B cell (primary cell): Measurements from ENCODE around the gene SEMA7A. TPM values are rescaled to one million over a fixed set of nuclear protein-coding genes. Genes with fewer than 3 reads are reported as not detected.
A peak's percentile ranks its signal among the peaks of the same experiment; 100 is the strongest.

ENCODE experiments used
- ATAC-seq: fragments of 200-7000 bp; cut with Tn5 transposase; one replicate; pipeline ENCODE4 v1.10.0; 2021; ENCODE audit warnings: low read depth, mild to moderate bottlenecking, moderate number of reproducible peaks, moderate library complexity
- CTCF ChIA-PET: fragments of 350-600 bp; sonication (Branson Sonifier 250); formaldehyde crosslinking; loops from one replicate; lab custom pipeline; 2021; ENCODE audit warnings: antibody characterized with exemption, inconsistent platforms; lab: Charles Lee
- POLR2A ChIA-PET: fragments of 350-600 bp; sonication (Branson Sonifier 250); formaldehyde crosslinking; loops from one replicate; lab custom pipeline; 2021; ENCODE audit warnings: antibody characterized with exemption; lab: Charles Lee
- DNase-seq: peaks from one replicate; pipeline ENCODE4 v3.0.0; 2013
- H2AFZ ChIP-seq: 2 replicates; pipeline ENCODE4 v1.6.1; 2012; ENCODE audit warnings: mild to moderate bottlenecking, low read depth, low read length; ENCODE audit not compliant: insufficient read depth, poor library complexity, severe bottlenecking
- H3K27ac ChIP-seq, 2 donors: 1 replicate in 1 of 2; 2 replicates in 1 of 2; pipeline ENCODE4 v1.5.1; 2012 to 2013; ENCODE audit warnings: low read length in 2 of 2, mild to moderate bottlenecking in 2 of 2, moderate library complexity in 1 of 2
- H3K27me3 ChIP-seq, 4 experiments: fragments of 200-600 bp in 1 of 4; sonication (generic) in 1 of 4; replicated peaks in 1 of 4; 1 replicate in 2 of 4; 2 replicates in 2 of 4; pipeline versions ENCODE4 v1.6.1 to v1.7.0; 2013 to 2016; ENCODE audit warnings: low read length in 3 of 4, mild to moderate bottlenecking in 2 of 4, mixed read lengths in 1 of 4, moderate library complexity in 1 of 4; ENCODE audit not compliant: insufficient read depth in 4 of 4, control insufficient read depth in 3 of 4; ENCODE audit errors: control extremely low read depth in 1 of 4
- H3K36me3 ChIP-seq, 2 experiments: replicated peaks in 1 of 2; 1 replicate in 1 of 2; 2 replicates in 1 of 2; pipeline versions ENCODE4 v1.6.1 to v1.7.1; 2013; ENCODE audit warnings: low read length in 1 of 2; ENCODE audit not compliant: insufficient read depth in 2 of 2, control insufficient read depth in 1 of 2; ENCODE audit errors: control extremely low read depth in 1 of 2, extremely low read depth in 1 of 2
- H3K4me1 ChIP-seq, 2 donors: fragments of 200-600 bp in 1 of 2; sonication (generic) in 1 of 2; 1 replicate in 1 of 2; 2 replicates in 1 of 2; pipeline versions ENCODE4 v1.5.1 to v1.6.1; 2013 to 2017; ENCODE audit warnings: low read length in 2 of 2; ENCODE audit not compliant: control insufficient read depth in 2 of 2, insufficient read depth in 2 of 2
- H3K4me2 ChIP-seq: replicated peaks from 2 replicates; pipeline ENCODE3; 2012; ENCODE audit warnings: mild to moderate bottlenecking, low read depth, low read length; ENCODE audit not compliant: poor library complexity, severe bottlenecking
- H3K4me3 ChIP-seq, 5 experiments: fragments of 200-600 bp in 1 of 5; sonication (generic) in 1 of 5; 1 replicate in 3 of 5; 2 replicates in 2 of 5; pipeline versions ENCODE4 v1.5.1 to v1.7.0; 2011 to 2016; ENCODE audit warnings: low read length in 4 of 5, mild to moderate bottlenecking in 4 of 5, low read depth in 2 of 5, control low read depth in 1 of 5, moderate library complexity in 1 of 5; ENCODE audit not compliant: insufficient read depth in 1 of 5; ENCODE audit errors: control extremely low read depth in 1 of 5, extremely low read depth in 1 of 5
- H3K79me2 ChIP-seq: fragments of 200-600 bp; sonication (generic); one replicate; pipeline ENCODE4 v1.6.0; 2016; ENCODE audit warnings: low read length; ENCODE audit not compliant: control insufficient read depth, insufficient read depth
- H3K9ac ChIP-seq: fragments of 200-600 bp; sonication (generic); 2 replicates; pipeline ENCODE4 v1.6.1; 2017; ENCODE audit warnings: mild to moderate bottlenecking, low read length, moderate library complexity
- H3K9me3 ChIP-seq, 3 donors: one replicate each; pipeline versions ENCODE4 v1.6.1 to v1.7.1; 2013; ENCODE audit warnings: low read length in 2 of 3; ENCODE audit not compliant: control insufficient read depth in 2 of 3, insufficient read depth in 1 of 3; ENCODE audit errors: control extremely low read depth in 1 of 3
- H4K20me1 ChIP-seq: 2 replicates; pipeline ENCODE4 v1.6.0; 2012; ENCODE audit warnings: mild to moderate bottlenecking, low read length; ENCODE audit not compliant: insufficient read depth, control insufficient read depth, poor library complexity, severe bottlenecking
- H3K27ac Mint-ChIP-seq: one replicate; pipeline ENCODE4 v1.8.0; 2021; ENCODE audit warnings: mixed read lengths
- H3K27me3 Mint-ChIP-seq: one replicate; pipeline ENCODE4 v1.8.0; 2021; ENCODE audit warnings: mixed read lengths
- H3K4me1 Mint-ChIP-seq: one replicate; pipeline ENCODE4 v1.8.0; 2021; ENCODE audit warnings: mixed read lengths
- H3K4me3 Mint-ChIP-seq: one replicate; pipeline ENCODE4 v1.8.0; 2021; ENCODE audit warnings: mixed read lengths
- H3K9me3 Mint-ChIP-seq: one replicate; pipeline ENCODE4 v1.8.0; 2022; ENCODE audit warnings: mixed read lengths; ENCODE audit not compliant: insufficient read depth
- EZH2 ChIP-seq: IDR thresholded peaks from 2 replicates; pipeline ENCODE4 v1.6.1; 2012; ENCODE audit warnings: borderline replicate concordance, low read depth, mild to moderate bottlenecking, moderate library complexity, low read length; ENCODE audit not compliant: insufficient read depth, poor library complexity, severe bottlenecking
- WGBS: methylation state at CpG from one replicate; pipeline ENCODE4 v1.1.5; 2013; ENCODE audit warnings: missing lambda C conversion rate; ENCODE audit not compliant: insufficient coverage; 5-methylcytosine and 5-hydroxymethylcytosine counted together
- intact Hi-C: fragments of 100-400 bp; cut with micrococcal nuclease; formaldehyde crosslinking; loops from one replicate; pipeline ENCODE4 v1.10.0; 2022
- polyA plus RNA-seq: library from polyadenylated mRNA; depleted of rRNA; stranded (reverse); fragments of >200 nt; gene quantifications from 2 replicates; pipeline ENCODE4 v1.2.3, GENCODE V29; 2012
- total RNA-seq, 2 donors: library from RNA; stranded (reverse); fragments of 120-200 nt in 1 of 2; gene quantifications; 1 replicate in 1 of 2; 2 replicates in 1 of 2; pipeline versions ENCODE4 v1.2.3 to v1.2.4, GENCODE V29; 2013 to 2022
- TF ChIP-seq, protein P1 (sequence below): fragments of 200-600 bp; IDR thresholded peaks from one replicate; pipeline ENCODE4 v1.8.0; 2022; ENCODE audit warnings: antibody characterized with exemption, mild to moderate bottlenecking

SEMA7A gene
- total and polyA plus RNA-seq, 2 donors (not counting 1 experiment from before 2014, with no cell fraction given), result 42.0 to 44.2 TPM

DNA sequence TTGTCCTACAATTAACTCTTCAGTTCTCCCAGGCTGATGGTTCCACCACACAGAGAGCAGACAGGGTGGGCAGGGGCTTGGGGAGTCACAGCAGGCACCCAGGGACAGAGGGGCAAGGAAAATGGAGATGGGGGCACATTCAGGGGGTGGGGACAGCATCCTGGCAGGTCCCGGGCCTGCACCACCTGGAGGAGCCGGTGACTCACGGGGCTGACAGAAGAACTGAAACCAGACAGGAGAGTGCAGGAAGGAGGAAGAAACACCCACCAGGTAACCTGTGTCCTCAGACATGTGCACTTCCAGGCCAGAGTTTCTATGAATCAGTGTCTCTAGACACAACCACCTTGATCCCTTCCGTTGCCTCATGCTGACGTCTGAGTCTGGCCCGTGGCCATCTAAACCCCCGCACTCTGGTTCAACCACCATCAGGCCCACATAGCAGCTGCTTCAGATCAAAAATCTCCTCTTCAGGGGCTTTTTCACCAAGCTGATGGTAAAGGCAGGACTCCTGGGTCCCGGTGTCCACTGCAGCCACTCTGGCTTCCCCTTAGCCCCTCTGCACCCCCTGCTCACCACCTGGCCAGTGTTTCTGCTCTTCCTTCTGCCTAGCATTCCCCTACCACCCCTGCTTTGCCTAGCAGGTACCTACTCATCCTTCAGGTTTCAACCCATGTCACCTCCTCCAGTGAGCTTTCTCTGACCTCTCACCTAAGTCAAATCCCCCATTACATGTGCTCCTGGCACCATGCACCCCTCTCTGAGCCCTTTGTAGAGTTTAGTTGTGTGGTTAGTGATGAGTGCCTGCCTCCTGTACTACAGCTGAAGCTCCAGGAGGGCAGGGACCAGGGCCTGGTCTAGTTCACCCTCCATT, 49.8 kb downstream of the SEMA7A start:
- Histone ChIP-seq H3K4me1 (peaks cover 59 to 71% of the 10 kb centered on the region in 2 donors), H3K9ac (peak overlapping the region; percentile 48), H4K20me1 (no peaks in the 10 kb centered on the region), H3K4me3 (peak overlapping the region in 1 of 5 experiments; percentile 55), H2AFZ (no peak overlapping the region), H3K27me3 (no peaks in the 10 kb centered on the region), H3K79me2 (peaks cover 19% of the 10 kb centered on the region), H3K4me2 (peak overlapping the region; percentile 76), H3K9me3 (no peaks in the 10 kb centered on the region), H3K36me3 (no peaks in the 10 kb centered on the region), H3K27ac (peak overlapping the region; percentile 87 to 97)
- 15% methylated on average over 8 of the region's 8 CpGs for WGBS
- no peaks in the 10 kb centered on the region for H3K9me3 Mint-ChIP-seq
- peak; percentile 51 for ATAC-seq
- CTCF ChIA-PET, result interaction anchor here (0.8 to 23.1 kb wide), 15 partner anchors 8 to 404 kb away, joined by 3 to 855 read pairs (median 8); partner anchors contain the start of genes SEMA7A and UBL7
- peak overlapping the region; percentile 82 for H3K4me3 Mint-ChIP-seq
- POLR2A ChIA-PET, result interaction anchor here (0.6 to 4.2 kb wide), 10 partner anchors 12 to 554 kb away, joined by 3 to 64 read pairs (median 7); partner anchors contain the start of genes COX5A, SEMA7A and UBL7
- peak; percentile 93 for DNase-seq
- intact Hi-C loops, result loop anchor here (5.0 kb wide), 1 partner anchor 392 kb away; the partner anchor contains the start of genes PML and STOML1
- peak overlapping the region; percentile 98 for H3K27ac Mint-ChIP-seq
- no peaks in the 10 kb centered on the region for H3K27me3 Mint-ChIP-seq
- peaks cover 67% of the 10 kb centered on the region for H3K4me1 Mint-ChIP-seq
- TF ChIP-seq, protein P1, sequence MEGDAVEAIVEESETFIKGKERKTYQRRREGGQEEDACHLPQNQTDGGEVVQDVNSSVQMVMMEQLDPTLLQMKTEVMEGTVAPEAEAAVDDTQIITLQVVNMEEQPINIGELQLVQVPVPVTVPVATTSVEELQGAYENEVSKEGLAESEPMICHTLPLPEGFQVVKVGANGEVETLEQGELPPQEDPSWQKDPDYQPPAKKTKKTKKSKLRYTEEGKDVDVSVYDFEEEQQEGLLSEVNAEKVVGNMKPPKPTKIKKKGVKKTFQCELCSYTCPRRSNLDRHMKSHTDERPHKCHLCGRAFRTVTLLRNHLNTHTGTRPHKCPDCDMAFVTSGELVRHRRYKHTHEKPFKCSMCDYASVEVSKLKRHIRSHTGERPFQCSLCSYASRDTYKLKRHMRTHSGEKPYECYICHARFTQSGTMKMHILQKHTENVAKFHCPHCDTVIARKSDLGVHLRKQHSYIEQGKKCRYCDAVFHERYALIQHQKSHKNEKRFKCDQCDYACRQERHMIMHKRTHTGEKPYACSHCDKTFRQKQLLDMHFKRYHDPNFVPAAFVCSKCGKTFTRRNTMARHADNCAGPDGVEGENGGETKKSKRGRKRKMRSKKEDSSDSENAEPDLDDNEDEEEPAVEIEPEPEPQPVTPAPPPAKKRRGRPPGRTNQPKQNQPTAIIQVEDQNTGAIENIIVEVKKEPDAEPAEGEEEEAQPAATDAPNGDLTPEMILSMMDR, result no peak
- no peak for TF ChIP-seq EZH2
